Ectodermal cell (in vitro differentiated cells): Measurements from ENCODE around the gene NDC1.

Experiments used
- H3K27ac ChIP-seq: 2 replicates; pipeline ENCODE4 v1.7.0; 2013; ENCODE audit warnings: mild to moderate bottlenecking, low read depth, low read length; ENCODE audit not compliant: insufficient read depth, poor library complexity, severe bottlenecking
- H3K27me3 ChIP-seq: 2 replicates; pipeline ENCODE4 v1.7.0; 2013; ENCODE audit warnings: mild to moderate bottlenecking, low read length; ENCODE audit not compliant: insufficient read depth, control insufficient read depth, poor library complexity, severe bottlenecking
- H3K36me3 ChIP-seq: one replicate; pipeline ENCODE4 v1.7.0; 2013; ENCODE audit warnings: low read length; ENCODE audit not compliant: control insufficient read depth, insufficient read depth
- H3K4me1 ChIP-seq: one replicate; pipeline ENCODE4 v1.7.0; 2013; ENCODE audit warnings: low read length; ENCODE audit not compliant: control insufficient read depth, insufficient read depth
- H3K4me3 ChIP-seq: 2 replicates; pipeline ENCODE4 v1.7.0; 2013; ENCODE audit warnings: low read depth, low read length, control low read depth; ENCODE audit not compliant: insufficient read depth
- H3K9me3 ChIP-seq: 2 replicates; pipeline ENCODE4 v1.7.0; 2013; ENCODE audit warnings: mild to moderate bottlenecking, low read length, moderate library complexity; ENCODE audit not compliant: control insufficient read depth
- WGBS, 2 experiments: methylation state at CpG; one replicate each; pipeline ENCODE4 v1.1.7; 2013; ENCODE audit warnings: missing lambda C conversion rate in 2 of 2; 5-methylcytosine and 5-hydroxymethylcytosine counted together

NDC1 gene

DNA sequence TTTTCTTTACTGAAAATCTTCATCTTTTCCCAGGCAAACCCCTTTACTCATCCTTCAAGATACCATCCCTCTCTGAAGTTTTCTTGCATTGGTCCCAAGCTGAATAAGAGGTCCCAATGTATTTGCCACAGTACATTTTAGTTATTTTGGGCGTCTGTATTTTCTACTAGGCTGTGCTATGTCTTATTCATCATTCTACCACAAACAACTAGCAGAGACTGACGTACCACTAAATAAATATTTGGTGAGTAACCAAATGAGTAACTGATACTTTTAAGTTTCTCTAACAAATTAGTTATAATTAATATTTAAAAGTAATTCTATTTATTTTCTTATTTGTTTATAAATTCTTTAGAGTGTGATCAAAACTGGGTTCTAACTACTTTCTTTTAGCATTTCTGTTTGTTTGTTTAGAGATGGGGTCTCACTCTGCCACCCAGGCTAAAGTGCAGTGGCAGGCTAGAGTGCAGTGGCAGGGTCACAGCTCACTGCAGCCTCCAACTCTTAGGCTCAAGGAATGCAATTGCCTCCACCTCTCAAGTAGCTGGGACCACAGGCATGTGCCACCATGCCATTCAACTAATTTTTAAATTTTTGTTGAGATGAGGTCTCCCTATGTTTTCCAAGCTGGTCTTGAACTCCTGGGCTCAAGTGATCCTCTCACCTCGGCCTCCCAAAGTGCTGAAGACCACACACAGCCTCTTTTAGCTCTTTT lies 33.1 kb downstream of the NDC1 start:
- Histone ChIP-seq H3K27ac (no peak overlapping the region), H3K9me3 (no peaks in the 10 kb centered on the region), H3K27me3 (no peaks in the 10 kb centered on the region), H3K4me1 (no peaks in the 10 kb centered on the region), H3K4me3 (no peak overlapping the region), H3K36me3 (peaks cover 27% of the 10 kb centered on the region)
- 87 to 90% methylated on average over 2 of the region's 3 CpGs for WGBS, 2 experiments

DNA sequence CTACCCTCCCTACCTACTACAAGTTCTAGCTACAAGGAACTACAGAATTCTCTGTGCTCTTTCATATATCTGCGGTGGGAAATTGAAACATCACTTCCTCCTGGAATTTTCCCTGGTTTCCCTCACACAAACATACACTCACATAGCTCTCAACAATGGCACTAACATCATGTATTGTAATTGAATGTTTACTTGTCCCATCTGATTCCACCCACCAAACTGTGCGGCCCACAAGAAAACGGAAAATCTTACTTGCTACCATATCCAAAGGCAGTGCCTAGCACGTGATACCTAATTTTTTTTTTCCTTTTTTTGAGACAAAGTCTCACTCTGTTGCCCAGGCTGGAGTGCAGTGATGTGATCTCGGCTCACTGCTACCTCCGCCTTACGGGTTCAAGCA lies 33.9 kb downstream of the NDC1 start:
- 89 to 92% methylated on average over 7 of the region's 7 CpGs for WGBS, 2 experiments
- H3K4me3 ChIP-seq = no peak overlapping the region
- peaks cover 27% of the 10 kb centered on the region for H3K36me3 ChIP-seq

GRCh38 chr1:53800621-53801020 lies 37.5 kb downstream of the NDC1 start:
- no peaks in the 10 kb centered on the region for H3K27me3 ChIP-seq
- H3K9me3 ChIP-seq = no peaks in the 10 kb centered on the region
- 89 to 100% methylated on average over 1 of the region's 1 CpG for WGBS, 2 experiments
- H3K27ac ChIP-seq = no peak overlapping the region
- H3K4me1 ChIP-seq = no peaks in the 10 kb centered on the region
- no peak overlapping the region for H3K4me3 ChIP-seq
- peaks cover 31% of the 10 kb centered on the region for H3K36me3 ChIP-seq

More for the DNA sequence above, 33.9 kb downstream of the NDC1 start:
- H3K27me3 ChIP-seq = no peaks in the 10 kb centered on the region
- no peaks in the 10 kb centered on the region for H3K4me1 ChIP-seq
- H3K9me3 ChIP-seq = no peaks in the 10 kb centered on the region
- H3K27ac ChIP-seq = no peak overlapping the region

GRCh38 chr1:53799141-53799540 lies 39.0 kb downstream of the NDC1 start:
- H3K9me3 ChIP-seq = no peaks in the 10 kb centered on the region
- no peak overlapping the region for H3K27ac ChIP-seq
- H3K4me1 ChIP-seq = no peaks in the 10 kb centered on the region
- H3K27me3 ChIP-seq = no peaks in the 10 kb centered on the region
- H3K4me3 ChIP-seq = no peak overlapping the region
- peaks cover 21% of the 10 kb centered on the region for H3K36me3 ChIP-seq
- 82 to 100% methylated on average over 1 of the region's 1 CpG for WGBS, 2 experiments

GRCh38 chr1:53792806-53793205 lies 45.3 kb downstream of the NDC1 start:
- no peaks in the 10 kb centered on the region for H3K4me1 ChIP-seq
- no peak overlapping the region for H3K27ac ChIP-seq
- no peaks in the 10 kb centered on the region for H3K27me3 ChIP-seq
- H3K36me3 ChIP-seq = peaks cover 7% of the 10 kb centered on the region
- no peak overlapping the region for H3K4me3 ChIP-seq
- no peaks in the 10 kb centered on the region for H3K9me3 ChIP-seq
- 95 to 96% methylated on average over 4 of the region's 4 CpGs for WGBS, 2 experiments

DNA sequence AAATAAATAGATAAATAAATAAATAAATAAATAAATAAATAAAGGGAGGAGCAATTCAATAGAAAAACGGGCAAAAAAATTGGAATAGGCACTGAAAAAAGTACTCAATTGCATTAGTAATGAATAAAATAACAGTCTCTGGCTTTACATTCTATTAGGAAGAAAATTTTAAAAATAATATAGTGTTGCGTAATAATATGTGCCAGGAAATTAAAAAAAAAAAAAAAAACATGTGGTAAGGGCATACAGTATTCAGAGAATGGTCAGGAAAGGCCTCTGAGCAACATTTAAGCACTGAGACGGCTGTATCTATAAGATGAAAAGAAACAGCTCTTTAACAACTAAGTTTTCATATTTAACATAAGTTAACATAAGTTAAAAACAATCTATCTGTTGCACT lies 50.4 kb downstream of the NDC1 start:
- 88 to 90% methylated on average over 2 to 3 of the region's 3 CpGs for WGBS, 2 experiments
- no peaks in the 10 kb centered on the region for H3K9me3 ChIP-seq
- peaks cover 9% of the 10 kb centered on the region for H3K36me3 ChIP-seq
- H3K4me1 ChIP-seq = no peaks in the 10 kb centered on the region
- no peak overlapping the region for H3K4me3 ChIP-seq
- H3K27ac ChIP-seq = no peak overlapping the region
- no peaks in the 10 kb centered on the region for H3K27me3 ChIP-seq

DNA sequence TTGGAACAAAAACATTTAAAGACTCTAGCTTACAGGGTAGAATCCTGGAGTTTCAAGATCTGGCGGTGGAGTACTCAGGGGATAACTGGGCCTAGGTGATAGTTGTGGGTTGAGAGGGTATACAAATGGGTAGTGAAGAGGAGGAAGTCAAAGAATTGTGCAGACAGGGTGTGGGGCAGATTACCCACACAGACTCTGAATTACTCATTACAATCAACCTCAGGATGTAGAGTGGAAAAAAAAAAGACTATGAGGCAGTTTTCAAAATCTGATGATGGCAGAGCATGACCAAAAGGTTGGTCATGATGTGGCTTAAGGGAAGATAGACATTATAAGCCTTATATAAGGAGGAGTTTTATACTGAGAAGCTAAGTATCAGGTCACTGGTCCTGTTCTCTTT lies 55.0 kb downstream of the NDC1 start:
- WGBS, 2 experiments = 96 to 100% methylated on average over 1 of the region's 1 CpG
- Histone ChIP-seq H3K4me1 (no peaks in the 10 kb centered on the region), H3K9me3 (no peaks in the 10 kb centered on the region), H3K36me3 (peaks cover 2% of the 10 kb centered on the region), H3K4me3 (no peak overlapping the region), H3K27ac (no peak overlapping the region), H3K27me3 (no peaks in the 10 kb centered on the region)

- Histone ChIP-seq H3K4me1 (no peaks in the 10 kb centered on the region), H3K4me3 (no peak overlapping the region), H3K27me3 (no peaks in the 10 kb centered on the region), H3K9me3 (no peaks in the 10 kb centered on the region), H3K27ac (no peak overlapping the region), H3K36me3 (peaks cover 2% of the 10 kb centered on the region)
- 87 to 95% methylated on average over 2 to 3 of the region's 3 CpGs for WGBS, 2 experiments
These were observed 56.4 kb downstream of the NDC1 start for GRCh38 chr1:53781654-53782053.

DNA sequence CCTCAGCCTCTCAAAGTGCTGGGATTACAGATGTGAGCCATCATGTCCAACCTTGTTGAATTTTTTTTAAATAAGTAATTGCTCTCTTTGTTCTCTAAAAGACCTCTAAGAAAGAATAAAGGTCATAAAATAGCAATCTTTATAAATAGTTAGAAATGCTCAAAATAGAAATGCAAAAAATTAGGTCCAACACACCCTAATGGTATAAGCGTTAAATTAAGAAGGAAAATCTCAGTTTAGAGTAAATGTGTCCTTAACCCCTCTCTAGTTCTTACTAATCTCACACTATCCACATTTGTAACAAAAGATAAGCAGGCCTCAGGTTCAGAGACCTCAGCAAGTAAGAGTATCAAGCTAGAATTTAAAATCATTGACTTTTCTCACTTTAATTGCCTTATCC lies 60.8 kb downstream of the NDC1 start:
- Histone ChIP-seq H3K4me3 (no peak overlapping the region), H3K4me1 (no peaks in the 10 kb centered on the region), H3K36me3 (no peaks in the 10 kb centered on the region), H3K27me3 (no peaks in the 10 kb centered on the region), H3K27ac (no peak overlapping the region), H3K9me3 (no peaks in the 10 kb centered on the region)
- 100% methylated on average over 1 of the region's 1 CpG; no CpG with 5 or more reads in 1 of the 2 experiments for WGBS, 2 experiments

- Histone ChIP-seq H3K27me3 (no peaks in the 10 kb centered on the region), H3K9me3 (no peaks in the 10 kb centered on the region), H3K36me3 (no peaks in the 10 kb centered on the region), H3K4me1 (no peaks in the 10 kb centered on the region), H3K27ac (no peak overlapping the region), H3K4me3 (no peak overlapping the region)
- WGBS, 2 experiments = no CpG with 5 or more reads among the region's 2 CpGs
These were observed 66.4 kb downstream of the NDC1 start for GRCh38 chr1:53771648-53772047.
